ENCODE results near the gene CAPN9. TPM values are rescaled to one million over a fixed set of nuclear protein-coding genes. Genes with fewer than 3 reads are reported as not detected.

The CAPN9 gene
- total and polyA plus RNA-seq, 2 donors (not counting 3 experiments of a cell fraction or from before 2014, with no cell fraction given) = not detected

GRCh38 chr1:230713915-230714764, 33.0 kb upstream of the CAPN9 start, which contains the start of gene AGT:
TSS of gene AGT (minus strand) at chr1:230714122. CDS start at chr1:230710823, 3,299 bp downstream.
- Histone ChIP-seq H3K79me2 (ENCODE audit: control insufficient read depth, insufficient read depth, low read length) (no peaks in the 10 kb centered on the region), H3K4me2 (ENCODE audit: insufficient read depth, low read length) (no peak within 1 kb of the TSS), H3K9me1 (replicated peaks; ENCODE audit: control insufficient read depth, extremely low read depth, insufficient read depth, low read length) (no peaks in the 10 kb centered on the region), H3K27ac (ENCODE audit: insufficient read depth, low read depth, low read length) (no peak within 1 kb of the TSS), H3K27me3 (ENCODE audit: control insufficient read depth in 2 of 2, insufficient read depth in 2 of 2, low read length in 2 of 2) (no peaks in the 10 kb centered on the region), H3K9ac (replicated peaks; ENCODE audit: extremely low read depth, insufficient read depth, low read length) (no peak within 1 kb of the TSS), H3K36me3 (ENCODE audit: control insufficient read depth in 2 of 2, extremely low read depth in 1 of 2, insufficient read depth in 2 of 2, low read length in 2 of 2) (no peaks in the 10 kb centered on the region), H3K9me3 (replicated peaks; ENCODE audit: control insufficient read depth, insufficient read depth, low read length) (no peaks in the 10 kb centered on the region), H3K4me3 (replicated peaks in 1 of 3; ENCODE audit: insufficient read depth in 1 of 3, low read depth in 1 of 3, low read length in 3 of 3) (no peak within 1 kb of the TSS), H3K4me1 (ENCODE audit: control insufficient read depth, extremely low read depth, insufficient read depth, low read length) (no peaks in the 10 kb centered on the region), H4K20me1 (replicated peaks; ENCODE audit: control insufficient read depth, extremely low read depth, insufficient read depth, low read length) (no peaks in the 10 kb centered on the region), H2AFZ (ENCODE audit: low read depth, low read length) (no peak within 1 kb of the TSS)
- FAIRE-seq (no peak), DNase-seq (ENCODE audit: low read depth, low spot score) (no peak)
- no TSS peak for BruUV-seq (replicated peaks)
- CTCF ChIA-PET = no interaction called here
- dilution Hi-C loops (cut with MboI; ENCODE audit: extremely low pct_ligation_motif_present, low sequenced_read_pairs) (no loop called here), intact Hi-C loops (cut with micrococcal nuclease) (no loop called here)
- TF ChIP-seq EZH2 (IDR thresholded peaks at IDR 0.05; ENCODE audit: borderline replicate concordance, low read depth, low read length, severe bottlenecking) (no peak), GATA2 (IDR thresholded peaks at IDR 0.05; ENCODE audit: insufficient read depth, insufficient read length, low read depth, low read length) (no peak), JUN (IDR thresholded peaks at IDR 0.05; ENCODE audit: borderline replicate concordance, insufficient read depth, insufficient read length, low read depth) (no peak), FOS (IDR thresholded peaks at IDR 0.05; ENCODE audit: borderline replicate concordance, insufficient read depth, low read length) (no peak), POLR2AphosphoS5 (IDR thresholded peaks at IDR 0.05; ENCODE audit: insufficient read depth, low read depth, low read length) (no peak), MAX (IDR thresholded peaks at IDR 0.05; ENCODE audit: insufficient read depth, insufficient read length) (no peak), MYC (IDR thresholded peaks at IDR 0.05; ENCODE audit: low read depth, low read length) (no peak), CTCF (IDR thresholded peaks at IDR 0.05; ENCODE audit: extremely low read depth in 1 of 2, insufficient read depth in 1 of 2, low read depth in 1 of 2, low read length in 2 of 2) (no peak), POLR2A (IDR thresholded peaks at IDR 0.05; ENCODE audit: low read depth, low read length) (no peak)
- POLR2A ChIA-PET = no interaction called here
